Activated CD8-positive, alpha-beta T cell treated with anti-CD3 and anti-CD28 coated beads, Interleukin-2, amount 10 ng/mL, durations not matched to agents 7 days and 5 days (primary cell): ENCODE data around the gene ZFP36L1. TPM values are rescaled to one million over a fixed set of nuclear protein-coding genes. Genes with fewer than 3 reads are reported as not detected.

Source experiments
- ATAC-seq: fragments of 150-1000 bp; cut with Tn5 transposase; one replicate; pipeline ENCODE4 v1.10.0; 2021; ENCODE audit warnings: moderate library complexity
- CTCF ChIA-PET: fragments of 350-600 bp; sonication (Branson Sonifier 250); formaldehyde crosslinking; loops from one replicate; lab custom pipeline; 2021; ENCODE audit warnings: antibody characterized with exemption; lab: Charles Lee
- POLR2A ChIA-PET: fragments of 350-600 bp; sonication (Branson Sonifier 250); formaldehyde crosslinking; loops from one replicate; lab custom pipeline; 2021; ENCODE audit warnings: antibody characterized with exemption; lab: Charles Lee
- DNase-seq: peaks from one replicate; pipeline ENCODE4 v3.0.0-alpha.2; 2020
- H3K27ac Mint-ChIP-seq: one replicate; pipeline ENCODE4 v1.8.0; 2021; ENCODE audit warnings: mild to moderate bottlenecking, mixed read lengths
- H3K27me3 Mint-ChIP-seq: one replicate; pipeline ENCODE4 v1.8.0; 2021; ENCODE audit warnings: low read depth, mixed read lengths
- H3K36me3 Mint-ChIP-seq: one replicate; pipeline ENCODE4 v1.8.0; 2021; ENCODE audit warnings: low read depth, mixed read lengths
- H3K4me1 Mint-ChIP-seq: one replicate; pipeline ENCODE4 v1.8.0; 2021; ENCODE audit warnings: low read depth, mixed read lengths
- H3K4me3 Mint-ChIP-seq: one replicate; pipeline ENCODE4 v1.8.0; 2021; ENCODE audit warnings: mild to moderate bottlenecking, mixed read lengths
- H3K9me3 Mint-ChIP-seq: one replicate; pipeline ENCODE4 v1.8.0; 2022; ENCODE audit warnings: mixed read lengths; ENCODE audit not compliant: insufficient read depth
- total RNA-seq, 2 experiments: library from RNA; stranded (reverse); gene quantifications; one replicate each; pipeline ENCODE4 v1.2.3, GENCODE V29; 2021

Gene ZFP36L1
- total RNA-seq, 2 experiments from 2014 or later, result 63.3 to 73.2 TPM

DNA sequence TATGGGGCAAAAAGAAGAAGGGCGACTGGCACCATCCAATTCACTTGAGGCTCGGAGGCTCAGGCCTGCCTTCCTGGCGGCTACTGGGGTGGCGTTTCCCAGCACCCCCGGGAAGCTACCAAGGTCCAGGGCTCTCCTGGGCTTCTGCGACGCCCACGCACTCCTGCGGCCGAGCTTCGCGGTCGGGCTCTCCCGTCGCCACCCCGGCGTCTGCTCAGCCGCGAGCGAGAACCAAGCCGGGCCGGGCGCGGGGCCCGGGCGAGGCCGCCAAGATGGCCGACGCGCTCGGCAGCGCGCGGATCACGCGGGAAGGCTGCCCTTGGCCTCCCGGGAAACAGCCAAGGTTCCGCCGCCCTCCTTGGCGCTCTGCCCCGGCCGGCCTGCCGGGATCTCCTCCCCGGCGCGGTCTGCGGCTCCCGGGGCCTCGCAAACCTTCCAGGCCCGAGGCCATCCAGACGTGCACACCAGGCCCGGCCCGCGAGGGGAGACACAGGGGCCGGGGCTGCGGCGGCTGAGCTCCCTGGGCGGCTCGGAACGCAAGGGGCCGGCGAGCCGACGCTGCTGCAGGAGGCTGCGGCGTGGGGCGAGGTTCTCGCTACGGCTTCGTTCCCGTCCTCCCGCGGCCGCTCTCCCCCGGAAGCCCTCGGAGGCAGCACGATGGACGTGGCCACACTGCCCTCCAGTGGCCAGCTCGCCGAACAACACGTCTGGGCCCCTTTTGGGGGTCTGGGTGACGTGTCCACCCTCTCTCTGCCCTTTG is 23.5 kb upstream of the ZFP36L1 start:
- CTCF ChIA-PET, result interaction anchor here (0.7 to 12.4 kb wide), 44 partner anchors 10 to 1000 kb away, joined by 3 to 246 read pairs (median 4); partner anchors contain the start of genes ZFP36L1 and ZFYVE26
- Mint-ChIP-seq H3K4me1 (peaks cover 69% of the 10 kb centered on the region), H3K27me3 (no peaks in the 10 kb centered on the region), H3K4me3 (peak overlapping the region; percentile 66), H3K27ac (peak overlapping the region; percentile 90), H3K36me3 (peaks cover 1% of the 10 kb centered on the region), H3K9me3 (no peaks in the 10 kb centered on the region)
- DNase-seq (peak; percentile 93), ATAC-seq (peak; percentile 86)
- POLR2A ChIA-PET, result interaction anchor here (0.7 to 12.5 kb wide), 14 partner anchors 13 to 883 kb away, joined by 3 to 314 read pairs (median 4); partner anchors contain the start of gene ZFP36L1

- Mint-ChIP-seq H3K4me1 (peaks cover 61% of the 10 kb centered on the region), H3K27ac (peak overlapping the region; percentile 90), H3K27me3 (no peaks in the 10 kb centered on the region), H3K9me3 (no peaks in the 10 kb centered on the region), H3K36me3 (peaks cover 1% of the 10 kb centered on the region), H3K4me3 (peak overlapping the region; percentile 66)
- CTCF ChIA-PET, result interaction anchor here (0.8 to 12.4 kb wide), 29 partner anchors 11 to 978 kb away, joined by 3 to 246 read pairs (median 6); partner anchors contain the start of gene ZFP36L1
- no peak for DNase-seq
- ATAC-seq, result peak; percentile 3
- POLR2A ChIA-PET, result interaction anchor here (0.8 to 12.5 kb wide), 10 partner anchors 13 to 604 kb away, joined by 3 to 314 read pairs (median 11); partner anchors contain the start of gene ZFP36L1
These were observed 22.7 kb upstream of the ZFP36L1 start for GRCh38 chr14:68815298-68816182.

- ATAC-seq, result peak; percentile 14
- Mint-ChIP-seq H3K27ac (peak overlapping the region; percentile 90), H3K27me3 (no peaks in the 10 kb centered on the region), H3K4me1 (peaks cover 52% of the 10 kb centered on the region), H3K4me3 (peak overlapping the region; percentile 66), H3K36me3 (peaks cover 1% of the 10 kb centered on the region), H3K9me3 (no peaks in the 10 kb centered on the region)
- ChIA-PET CTCF (interaction anchor here (0.8 to 10.3 kb wide), 22 partner anchors 10 to 1111 kb away, joined by 3 to 246 read pairs (median 5); partner anchors contain the start of gene ZFP36L1), POLR2A (interaction anchor here (0.9 to 12.5 kb wide), 8 partner anchors 8 to 529 kb away, joined by 3 to 314 read pairs (median 8); partner anchors contain the start of gene ZFP36L1)
- DNase-seq, result peak; percentile 66
These were observed 21.9 kb upstream of the ZFP36L1 start for GRCh38 chr14:68814539-68815297.

DNA sequence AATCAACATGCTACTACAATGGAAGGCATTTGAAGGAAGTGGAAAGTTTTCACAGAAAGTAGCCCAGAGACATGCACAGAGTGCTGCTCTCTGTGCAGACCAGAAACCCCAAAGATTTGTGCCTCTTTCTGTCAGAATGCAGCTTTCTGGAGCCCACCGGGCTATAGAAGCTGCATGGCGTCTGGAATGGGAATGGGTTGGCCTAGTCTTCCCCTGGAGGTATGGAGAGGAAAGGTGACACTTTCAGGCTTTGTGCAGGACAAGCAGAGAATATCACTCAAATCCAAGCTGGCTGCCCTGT is 21.3 kb upstream of the ZFP36L1 start:
- Mint-ChIP-seq H3K27me3 (no peaks in the 10 kb centered on the region), H3K27ac (peak overlapping the region; percentile 90), H3K4me3 (peak overlapping the region; percentile 66), H3K36me3 (peaks cover 1% of the 10 kb centered on the region), H3K9me3 (no peaks in the 10 kb centered on the region), H3K4me1 (peaks cover 47% of the 10 kb centered on the region)
- no peak for DNase-seq
- ChIA-PET POLR2A (interaction anchor here (0.9 to 12.5 kb wide), 7 partner anchors 9 to 529 kb away, joined by 3 to 314 read pairs (median 5); partner anchors contain the start of gene ZFP36L1), CTCF (interaction anchor here (0.9 to 10.3 kb wide), 18 partner anchors 9 to 1110 kb away, joined by 3 to 246 read pairs (median 5); partner anchors contain the start of gene ZFP36L1)
- ATAC-seq, result no peak

GRCh38 chr14:68813318-68813838 is 20.5 kb upstream of the ZFP36L1 start:
- peak overlapping the region; percentile 90 for H3K27ac Mint-ChIP-seq
- ATAC-seq (no peak), DNase-seq (no peak)
- H3K4me1 Mint-ChIP-seq, result peaks cover 44% of the 10 kb centered on the region
- H3K4me3 Mint-ChIP-seq, result no peak overlapping the region
- peaks cover 1% of the 10 kb centered on the region for H3K36me3 Mint-ChIP-seq
- ChIA-PET POLR2A (interaction anchor here (1.8 to 12.5 kb wide), 4 partner anchors 10 to 32 kb away, joined by 5 to 314 read pairs (median 122); partner anchors contain the start of gene ZFP36L1), CTCF (interaction anchor here (1.5 to 10.3 kb wide), 9 partner anchors 9 to 868 kb away, joined by 3 to 246 read pairs (median 33); partner anchors contain the start of gene ZFP36L1)
- H3K9me3 Mint-ChIP-seq, result no peaks in the 10 kb centered on the region
- H3K27me3 Mint-ChIP-seq, result no peaks in the 10 kb centered on the region

- Mint-ChIP-seq H3K27me3 (no peaks in the 10 kb centered on the region), H3K9me3 (no peaks in the 10 kb centered on the region), H3K4me3 (no peak overlapping the region), H3K27ac (no peak overlapping the region), H3K4me1 (peaks cover 45% of the 10 kb centered on the region), H3K36me3 (peaks cover 4% of the 10 kb centered on the region)
- DNase-seq, result no peak
- POLR2A ChIA-PET, result interaction anchor here (1.7 to 10.9 kb wide), 2 partner anchors 15 to 19 kb away, joined by 7 to 197 read pairs; no protein-coding TSS in a partner anchor
- CTCF ChIA-PET, result interaction anchor here (1.6 to 2.7 kb wide), 2 partner anchors 22 to 33 kb away, joined by 4 to 9 read pairs; no protein-coding TSS in a partner anchor
- no peak for ATAC-seq
These were observed 18.3 kb upstream of the ZFP36L1 start for GRCh38 chr14:68811171-68811570.

DNA sequence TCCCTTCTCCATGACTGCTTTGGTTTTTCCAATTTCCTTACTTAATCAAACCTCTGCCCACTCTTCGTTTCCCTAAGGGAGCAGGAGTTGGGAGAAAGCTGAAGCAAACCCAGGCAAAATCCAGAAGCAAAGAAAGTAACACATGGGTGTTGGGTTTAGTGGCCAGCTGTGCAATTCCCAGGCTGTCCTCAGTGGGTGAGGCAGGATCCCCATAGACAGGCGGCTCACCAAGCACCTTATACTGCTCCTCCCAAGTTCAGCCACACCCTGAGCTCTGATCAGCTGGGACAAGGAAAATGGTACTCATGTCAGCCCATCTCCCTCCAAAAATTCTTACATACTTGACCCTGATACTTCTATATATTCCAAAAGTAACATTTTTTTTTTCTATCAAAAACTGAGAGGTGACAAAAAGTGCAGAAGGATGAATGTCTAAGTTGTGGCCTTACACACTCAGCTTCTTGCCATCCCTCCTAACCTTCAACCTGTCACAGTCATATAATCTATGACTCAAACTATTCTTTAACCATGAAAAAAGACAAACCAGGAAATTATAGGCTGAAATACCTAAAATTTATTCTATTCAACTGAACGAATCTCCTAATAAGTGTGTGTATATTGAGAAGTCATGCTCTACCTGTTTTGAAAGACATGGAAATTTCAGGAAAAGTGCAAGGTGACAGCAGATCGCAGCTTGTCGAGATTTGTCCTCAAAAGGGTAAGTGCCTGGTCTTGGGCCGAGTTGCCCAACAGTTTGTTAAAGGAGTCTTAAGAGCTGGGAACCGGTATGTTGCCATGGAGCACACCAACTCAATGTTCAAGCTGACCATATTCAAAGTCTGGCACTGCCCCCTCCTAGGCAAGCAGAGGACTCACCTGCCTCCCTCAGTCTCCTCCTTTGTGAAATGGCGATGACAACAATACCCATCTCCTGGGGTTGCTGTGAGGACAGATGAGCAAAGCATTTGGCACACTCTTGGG is 17.6 kb upstream of the ZFP36L1 start:
- peaks cover 39% of the 10 kb centered on the region for H3K4me1 Mint-ChIP-seq
- no peak overlapping the region for H3K27ac Mint-ChIP-seq
- H3K4me3 Mint-ChIP-seq, result no peak overlapping the region
- CTCF ChIA-PET, result interaction anchor here (0.8 to 2.7 kb wide), 6 partner anchors 9 to 560 kb away, joined by 3 to 9 read pairs (median 4); no protein-coding TSS in a partner anchor
- DNase-seq (no peak), ATAC-seq (no peak)
- no peaks in the 10 kb centered on the region for H3K9me3 Mint-ChIP-seq
- POLR2A ChIA-PET, result interaction anchor here (0.6 to 1.7 kb wide), 3 partner anchors 10 to 19 kb away, joined by 3 to 7 read pairs (median 5); no protein-coding TSS in a partner anchor
- no peaks in the 10 kb centered on the region for H3K27me3 Mint-ChIP-seq
- peaks cover 7% of the 10 kb centered on the region for H3K36me3 Mint-ChIP-seq

GRCh38 chr14:68809524-68809923 is 16.7 kb upstream of the ZFP36L1 start:
- ATAC-seq, result no peak

GRCh38 chr14:68808696-68809480 is 16.0 kb upstream of the ZFP36L1 start:
- POLR2A ChIA-PET, result no interaction called here
- Mint-ChIP-seq H3K27ac (no peak overlapping the region), H3K36me3 (peaks cover 14% of the 10 kb centered on the region), H3K27me3 (no peaks in the 10 kb centered on the region), H3K4me3 (no peak overlapping the region), H3K4me1 (peaks cover 24% of the 10 kb centered on the region), H3K9me3 (peaks cover 11% of the 10 kb centered on the region)
- CTCF ChIA-PET, result interaction anchor here (0.9 to 2.7 kb wide), 3 partner anchors 20 to 558 kb away, joined by 3 to 9 read pairs (median 3); no protein-coding TSS in a partner anchor
- DNase-seq (no peak), ATAC-seq (no peak)

More at GRCh38 chr14:68809524-68809923, 16.7 kb upstream of the ZFP36L1 start:
- DNase-seq, result no peak
- ChIA-PET POLR2A (interaction anchor here (1.2 to 1.7 kb wide), 2 partner anchors 14 to 18 kb away, joined by 5 to 7 read pairs; no protein-coding TSS in a partner anchor), CTCF (interaction anchor here (0.9 to 2.7 kb wide), 3 partner anchors 9 to 559 kb away, joined by 3 to 9 read pairs (median 3); no protein-coding TSS in a partner anchor)
- no peaks in the 10 kb centered on the region for H3K27me3 Mint-ChIP-seq
- peaks cover 8% of the 10 kb centered on the region for H3K9me3 Mint-ChIP-seq
- no peak overlapping the region for H3K27ac Mint-ChIP-seq
- no peak overlapping the region for H3K4me3 Mint-ChIP-seq
- peaks cover 31% of the 10 kb centered on the region for H3K4me1 Mint-ChIP-seq
- peaks cover 10% of the 10 kb centered on the region for H3K36me3 Mint-ChIP-seq
